Measurements from ENCODE around the gene SMARCB1. TPM values are rescaled to one million over a fixed set of nuclear protein-coding genes. Genes with fewer than 3 reads are reported as not detected.

SMARCB1 gene
- polyA plus RNA-seq, 1 donor (not counting 4 experiments of a cell fraction or from before 2014, with no cell fraction given), result 95.2 TPM

DNA sequence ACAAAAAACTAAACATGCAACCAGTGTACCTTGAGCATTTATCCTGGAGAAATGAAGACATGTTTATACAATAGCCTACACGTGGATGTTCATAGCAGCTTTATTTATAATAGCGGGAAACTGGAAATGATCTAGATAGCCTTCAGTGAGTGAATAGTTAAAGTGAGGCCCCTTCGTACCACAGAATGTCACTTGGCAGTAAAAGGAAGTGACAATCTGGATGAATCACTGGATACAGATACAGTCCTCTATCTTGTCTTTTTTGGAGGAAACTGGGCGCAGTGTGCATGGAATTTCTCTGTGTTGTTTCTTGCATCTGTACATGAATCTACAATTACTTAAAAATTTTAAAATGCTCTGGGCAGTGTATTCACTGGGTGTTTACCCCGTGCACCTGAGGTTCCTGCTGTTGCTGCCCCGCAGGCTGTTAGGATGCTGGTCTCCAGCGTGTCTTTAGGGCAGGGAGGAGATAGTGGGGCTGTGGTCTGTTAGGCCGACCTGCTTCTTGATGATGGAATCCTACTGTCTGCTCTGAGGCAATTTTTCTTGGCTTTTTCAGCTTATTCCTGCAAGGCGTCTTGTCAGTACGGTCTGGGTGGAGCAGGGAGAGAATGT lies 28.9 kb downstream of the SMARCB1 start:
- dilution Hi-C loops (cut with MboI; ENCODE audit: extremely low pct_ligation_motif_present, low sequenced_read_pairs), result no loop called here
- no peaks in the 10 kb centered on the region for H3K27me3 ChIP-seq (ENCODE audit: control insufficient read depth, extremely low read depth, insufficient read depth, low read length)
- no peak for TF ChIP-seq EZH2 (IDR thresholded peaks at IDR 0.05; ENCODE audit: low read length)
- TF ChIP-seq, protein P1, sequence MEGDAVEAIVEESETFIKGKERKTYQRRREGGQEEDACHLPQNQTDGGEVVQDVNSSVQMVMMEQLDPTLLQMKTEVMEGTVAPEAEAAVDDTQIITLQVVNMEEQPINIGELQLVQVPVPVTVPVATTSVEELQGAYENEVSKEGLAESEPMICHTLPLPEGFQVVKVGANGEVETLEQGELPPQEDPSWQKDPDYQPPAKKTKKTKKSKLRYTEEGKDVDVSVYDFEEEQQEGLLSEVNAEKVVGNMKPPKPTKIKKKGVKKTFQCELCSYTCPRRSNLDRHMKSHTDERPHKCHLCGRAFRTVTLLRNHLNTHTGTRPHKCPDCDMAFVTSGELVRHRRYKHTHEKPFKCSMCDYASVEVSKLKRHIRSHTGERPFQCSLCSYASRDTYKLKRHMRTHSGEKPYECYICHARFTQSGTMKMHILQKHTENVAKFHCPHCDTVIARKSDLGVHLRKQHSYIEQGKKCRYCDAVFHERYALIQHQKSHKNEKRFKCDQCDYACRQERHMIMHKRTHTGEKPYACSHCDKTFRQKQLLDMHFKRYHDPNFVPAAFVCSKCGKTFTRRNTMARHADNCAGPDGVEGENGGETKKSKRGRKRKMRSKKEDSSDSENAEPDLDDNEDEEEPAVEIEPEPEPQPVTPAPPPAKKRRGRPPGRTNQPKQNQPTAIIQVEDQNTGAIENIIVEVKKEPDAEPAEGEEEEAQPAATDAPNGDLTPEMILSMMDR (optimal IDR thresholded peaks at IDR 0.05 in 1 of 3, IDR thresholded peaks at IDR 0.05 in 1 of 3, conservative IDR thresholded peaks at IDR 0.05 in 1 of 3; ENCODE audit: extremely low read depth in 1 of 3, insufficient read depth in 2 of 3, low read length in 3 of 3), result no peak
- H2AFZ ChIP-seq (ENCODE audit: control insufficient read depth, low read length), result no peak overlapping the region
- H3K4me1 ChIP-seq (ENCODE audit: control insufficient read depth, extremely low read depth, insufficient read depth, low read length), result no peaks in the 10 kb centered on the region
- peaks cover 10 to 12% of the 10 kb centered on the region in 2 experiments for H3K36me3 ChIP-seq (ENCODE audit: control insufficient read depth in 2 of 2, extremely low read depth in 1 of 2, insufficient read depth in 2 of 2, low read length in 2 of 2)
- no peaks in the 10 kb centered on the region for H3K79me2 ChIP-seq (ENCODE audit: control insufficient read depth, insufficient read depth, low read length)
- no peaks in the 10 kb centered on the region for H4K20me1 ChIP-seq (ENCODE audit: control insufficient read depth, extremely low read depth, insufficient read depth, low read length)
- no peaks in the 10 kb centered on the region for H3K9me1 ChIP-seq (ENCODE audit: control insufficient read depth, extremely low read depth, insufficient read depth, low read length)
- H3K4me3 ChIP-seq (ENCODE audit: control insufficient read depth in 2 of 3, extremely low read depth in 1 of 3, insufficient read depth in 2 of 3, low read depth in 1 of 3, low read length in 3 of 3), result no peak overlapping the region
- H3K4me2 ChIP-seq (ENCODE audit: control insufficient read depth, extremely low read depth, insufficient read depth, low read depth, low read length), result no peak overlapping the region
- FAIRE-seq, result no peak
- no peak overlapping the region for H3K27ac ChIP-seq (ENCODE audit: control insufficient read depth, insufficient read depth, low read length)
- no peak overlapping the region for H3K9ac ChIP-seq (ENCODE audit: control insufficient read depth, extremely low read depth, insufficient read depth, low read length)
- DNase-seq (ENCODE audit: low read depth, low spot score), result no peak
- no peaks in the 10 kb centered on the region for H3K9me3 ChIP-seq (ENCODE audit: control insufficient read depth, low read depth, low read length)

DNA sequence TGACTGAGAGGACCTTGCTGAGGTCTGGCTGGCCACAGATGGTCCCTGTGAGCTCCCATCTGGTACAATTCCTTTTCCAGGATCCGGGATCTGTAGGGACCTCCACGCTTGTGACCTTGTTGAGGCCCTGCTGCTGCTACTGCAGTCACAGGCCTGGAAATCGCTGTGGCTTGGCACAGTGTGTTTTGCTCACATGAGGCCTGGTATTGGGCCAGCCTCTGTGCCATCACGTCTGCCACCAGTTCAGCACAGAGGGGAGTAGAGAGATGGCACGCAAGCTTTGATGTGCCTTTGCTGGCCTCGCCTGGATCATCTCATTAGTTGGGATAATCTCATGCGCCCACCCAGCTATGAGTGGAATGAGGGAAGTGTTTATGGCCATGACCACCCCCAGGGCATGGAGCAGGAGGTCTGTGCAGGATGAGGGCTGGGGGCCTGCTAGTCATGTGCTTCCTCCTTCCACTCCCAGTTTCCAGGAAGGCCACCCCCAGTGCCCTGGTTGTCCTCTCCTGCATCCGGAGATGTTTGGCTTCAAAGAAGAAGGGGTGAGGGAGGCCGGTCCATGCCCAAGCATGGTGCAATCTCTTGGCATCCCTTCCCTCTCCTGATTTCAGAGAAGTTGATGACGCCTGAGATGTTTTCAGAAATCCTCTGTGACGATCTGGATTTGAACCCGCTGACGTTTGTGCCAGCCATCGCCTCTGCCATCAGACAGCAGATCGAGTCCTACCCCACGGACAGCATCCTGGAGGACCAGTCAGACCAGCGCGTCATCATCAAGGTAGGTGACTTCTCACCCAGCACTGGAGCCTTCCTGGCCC lies 29.6 kb downstream of the SMARCB1 start:
- H4K20me1 ChIP-seq (ENCODE audit: control insufficient read depth, extremely low read depth, insufficient read depth, low read length), result no peaks in the 10 kb centered on the region
- no peak overlapping the region for H2AFZ ChIP-seq (ENCODE audit: control insufficient read depth, low read length)
- H3K9ac ChIP-seq (ENCODE audit: control insufficient read depth, extremely low read depth, insufficient read depth, low read length), result no peak overlapping the region
- no peaks in the 10 kb centered on the region for H3K27me3 ChIP-seq (ENCODE audit: control insufficient read depth, extremely low read depth, insufficient read depth, low read length)
- dilution Hi-C loops (cut with MboI; ENCODE audit: extremely low pct_ligation_motif_present, low sequenced_read_pairs), result no loop called here
- peaks cover 8 to 12% of the 10 kb centered on the region in 2 experiments for H3K36me3 ChIP-seq (ENCODE audit: control insufficient read depth in 2 of 2, extremely low read depth in 1 of 2, insufficient read depth in 2 of 2, low read length in 2 of 2)
- H3K27ac ChIP-seq (ENCODE audit: control insufficient read depth, insufficient read depth, low read length), result no peak overlapping the region
- H3K4me2 ChIP-seq (ENCODE audit: control insufficient read depth, extremely low read depth, insufficient read depth, low read depth, low read length), result no peak overlapping the region
- H3K79me2 ChIP-seq (ENCODE audit: control insufficient read depth, insufficient read depth, low read length), result no peaks in the 10 kb centered on the region
- FAIRE-seq, result no peak
- TF ChIP-seq, protein P1 (optimal IDR thresholded peaks at IDR 0.05 in 1 of 3, IDR thresholded peaks at IDR 0.05 in 1 of 3, conservative IDR thresholded peaks at IDR 0.05 in 1 of 3; ENCODE audit: extremely low read depth in 1 of 3, insufficient read depth in 2 of 3, low read length in 3 of 3), result no peak
- no peak for TF ChIP-seq EZH2 (IDR thresholded peaks at IDR 0.05; ENCODE audit: low read length)
- DNase-seq (ENCODE audit: low read depth, low spot score), result no peak
- H3K4me1 ChIP-seq (ENCODE audit: control insufficient read depth, extremely low read depth, insufficient read depth, low read length), result peaks cover 4% of the 10 kb centered on the region
- H3K9me3 ChIP-seq (ENCODE audit: control insufficient read depth, low read depth, low read length), result no peaks in the 10 kb centered on the region
- no peaks in the 10 kb centered on the region for H3K9me1 ChIP-seq (ENCODE audit: control insufficient read depth, extremely low read depth, insufficient read depth, low read length)
- no peak overlapping the region for H3K4me3 ChIP-seq (ENCODE audit: control insufficient read depth in 2 of 3, extremely low read depth in 1 of 3, insufficient read depth in 2 of 3, low read depth in 1 of 3, low read length in 3 of 3)

Data from keratinocyte (primary cell).